Thoracic aorta (tissue), 2 donors: ENCODE data around the gene MAD1L1. TPM values are rescaled to one million over a fixed set of nuclear protein-coding genes. Genes with fewer than 3 reads are reported as not detected.

ENCODE experiments used
- ATAC-seq: fragments of 150-250 bp; one replicate; pipeline ENCODE4 v1.8.0; 2017; ENCODE audit warnings: low read depth; ENCODE audit not compliant: insufficient number of reproducible peaks, low FRiP score
- DNase-seq: peaks from one replicate; pipeline ENCODE4 v3.0.0-alpha.2; 2020; ENCODE audit warnings: low spot score
- H3K27ac ChIP-seq, 2 donors: fragments of 200-600 bp; sonication (generic); 1 replicate in 1 of 2; 2 replicates in 1 of 2; pipeline ENCODE4 v1.5.1; 2016; ENCODE audit warnings: mild to moderate bottlenecking in 2 of 2, moderate library complexity in 2 of 2
- H3K27me3 ChIP-seq: fragments of 200-600 bp; sonication (generic); replicated peaks from 2 replicates; pipeline ENCODE4 v1.6.0; 2016; ENCODE audit warnings: mild to moderate bottlenecking; ENCODE audit not compliant: insufficient read depth
- H3K36me3 ChIP-seq: fragments of 200-600 bp; sonication (generic); one replicate; pipeline ENCODE4 v1.5.1; 2016
- H3K4me1 ChIP-seq, 2 donors: fragments of 200-600 bp; sonication (generic); 1 replicate in 1 of 2; 2 replicates in 1 of 2; pipeline versions ENCODE4 v1.5.1 to v1.6.0; 2016; ENCODE audit warnings: low read depth in 2 of 2, mild to moderate bottlenecking in 1 of 2; ENCODE audit not compliant: control insufficient read depth in 1 of 2
- H3K4me3 ChIP-seq: fragments of 200-600 bp; sonication (generic); 2 replicates; pipeline ENCODE4 v1.5.1; 2016; ENCODE audit warnings: mild to moderate bottlenecking
- H3K9me3 ChIP-seq: fragments of 200-600 bp; sonication (generic); 2 replicates; pipeline ENCODE4 v1.5.1; 2016
- total RNA-seq, 2 donors: library from RNA; depleted of rRNA; stranded (reverse); fragments of >200 nt; gene quantifications; one replicate each; pipeline versions ENCODE4 v1.1.0 to v1.2.3, GENCODE V29; 2016
- TF ChIP-seq, protein P1 (sequence below): fragments of 200-600 bp; sonication (generic); IDR thresholded peaks from one replicate; pipeline ENCODE4 v1.5.1; 2019; ENCODE audit warnings: antibody characterized with exemption

The MAD1L1 gene
- total RNA-seq, 2 donors from 2014 or later, result 27.4 to 41.3 TPM

DNA sequence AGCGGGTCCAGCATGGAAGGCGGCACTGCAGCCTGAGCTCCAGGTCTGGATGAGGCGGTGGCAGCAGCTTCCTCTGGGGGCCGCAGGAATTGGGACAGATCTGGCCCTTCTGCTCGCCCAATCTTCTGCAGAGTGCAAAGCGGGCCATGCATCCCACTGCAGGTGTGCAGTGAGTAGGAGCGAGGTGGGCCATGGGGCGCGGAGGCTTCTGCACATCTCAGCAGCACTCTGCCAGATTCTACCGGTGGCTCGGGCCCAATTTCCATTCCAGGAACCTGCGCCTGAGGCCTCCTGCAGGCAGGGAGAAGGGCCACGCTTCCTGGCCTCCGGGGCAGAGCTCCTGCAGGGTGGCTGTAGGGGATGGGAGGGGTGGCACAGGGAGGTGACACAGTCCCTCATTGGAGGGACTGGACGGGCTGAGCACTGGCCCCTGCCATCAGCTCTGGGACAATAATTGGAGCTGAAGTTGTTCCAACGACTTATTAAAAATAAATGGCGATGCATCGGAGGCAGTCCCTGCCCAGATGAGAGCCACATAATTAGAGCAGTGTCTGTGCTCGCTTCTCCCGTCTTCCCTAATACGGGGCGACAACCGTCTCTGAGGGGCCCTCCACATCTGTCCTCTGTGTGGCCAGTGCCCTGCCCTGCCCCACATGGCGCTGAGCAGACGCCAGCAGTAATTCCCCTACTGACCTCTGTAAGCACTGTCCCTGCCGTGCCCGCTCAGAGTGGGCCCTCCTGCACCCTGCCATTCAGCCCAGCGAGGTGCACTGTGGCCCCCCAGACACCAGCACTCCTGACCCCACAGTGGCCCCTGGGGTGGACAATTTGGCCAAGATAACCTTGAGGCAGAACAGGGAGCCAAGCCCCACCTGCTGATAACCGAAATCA lies 365.1 kb downstream of the MAD1L1 start:
- H3K27ac ChIP-seq, result no peak overlapping the region
- ATAC-seq (no peak), DNase-seq (no peak)
- H3K36me3 ChIP-seq, result no peaks in the 10 kb centered on the region
- no peaks in the 10 kb centered on the region for H3K9me3 ChIP-seq
- TF ChIP-seq, protein P1, sequence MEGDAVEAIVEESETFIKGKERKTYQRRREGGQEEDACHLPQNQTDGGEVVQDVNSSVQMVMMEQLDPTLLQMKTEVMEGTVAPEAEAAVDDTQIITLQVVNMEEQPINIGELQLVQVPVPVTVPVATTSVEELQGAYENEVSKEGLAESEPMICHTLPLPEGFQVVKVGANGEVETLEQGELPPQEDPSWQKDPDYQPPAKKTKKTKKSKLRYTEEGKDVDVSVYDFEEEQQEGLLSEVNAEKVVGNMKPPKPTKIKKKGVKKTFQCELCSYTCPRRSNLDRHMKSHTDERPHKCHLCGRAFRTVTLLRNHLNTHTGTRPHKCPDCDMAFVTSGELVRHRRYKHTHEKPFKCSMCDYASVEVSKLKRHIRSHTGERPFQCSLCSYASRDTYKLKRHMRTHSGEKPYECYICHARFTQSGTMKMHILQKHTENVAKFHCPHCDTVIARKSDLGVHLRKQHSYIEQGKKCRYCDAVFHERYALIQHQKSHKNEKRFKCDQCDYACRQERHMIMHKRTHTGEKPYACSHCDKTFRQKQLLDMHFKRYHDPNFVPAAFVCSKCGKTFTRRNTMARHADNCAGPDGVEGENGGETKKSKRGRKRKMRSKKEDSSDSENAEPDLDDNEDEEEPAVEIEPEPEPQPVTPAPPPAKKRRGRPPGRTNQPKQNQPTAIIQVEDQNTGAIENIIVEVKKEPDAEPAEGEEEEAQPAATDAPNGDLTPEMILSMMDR, result no peak
- no peaks in the 10 kb centered on the region for H3K27me3 ChIP-seq
- H3K4me3 ChIP-seq, result no peak overlapping the region
- no peaks in the 10 kb centered on the region for H3K4me1 ChIP-seq

DNA sequence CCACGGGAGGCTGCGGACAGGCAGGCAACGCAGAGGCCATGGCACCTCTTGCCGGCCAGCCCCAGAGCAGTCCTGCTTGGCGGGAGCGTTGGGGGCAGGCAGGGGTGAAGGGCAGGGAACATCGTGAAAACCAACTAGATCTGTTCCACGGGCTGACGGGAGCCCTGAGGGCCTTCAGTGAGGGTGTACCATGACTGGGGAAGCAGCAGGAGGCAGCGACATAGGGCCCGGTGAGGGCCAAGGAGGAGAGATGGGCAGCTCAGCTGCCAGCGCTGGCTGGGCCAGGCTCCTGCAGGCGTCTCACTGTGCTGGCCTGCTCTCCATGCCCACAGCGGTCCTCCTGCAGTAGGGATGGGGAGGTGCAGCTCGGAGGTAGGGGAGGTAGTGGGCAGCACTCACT lies 366.1 kb downstream of the MAD1L1 start:
- Histone ChIP-seq H3K4me3 (no peak overlapping the region), H3K27ac (no peak overlapping the region), H3K36me3 (no peaks in the 10 kb centered on the region), H3K9me3 (no peaks in the 10 kb centered on the region), H3K27me3 (no peaks in the 10 kb centered on the region), H3K4me1 (no peaks in the 10 kb centered on the region)
- ATAC-seq, result no peak
- DNase-seq, result no peak
- TF ChIP-seq, protein P1, result no peak

DNA sequence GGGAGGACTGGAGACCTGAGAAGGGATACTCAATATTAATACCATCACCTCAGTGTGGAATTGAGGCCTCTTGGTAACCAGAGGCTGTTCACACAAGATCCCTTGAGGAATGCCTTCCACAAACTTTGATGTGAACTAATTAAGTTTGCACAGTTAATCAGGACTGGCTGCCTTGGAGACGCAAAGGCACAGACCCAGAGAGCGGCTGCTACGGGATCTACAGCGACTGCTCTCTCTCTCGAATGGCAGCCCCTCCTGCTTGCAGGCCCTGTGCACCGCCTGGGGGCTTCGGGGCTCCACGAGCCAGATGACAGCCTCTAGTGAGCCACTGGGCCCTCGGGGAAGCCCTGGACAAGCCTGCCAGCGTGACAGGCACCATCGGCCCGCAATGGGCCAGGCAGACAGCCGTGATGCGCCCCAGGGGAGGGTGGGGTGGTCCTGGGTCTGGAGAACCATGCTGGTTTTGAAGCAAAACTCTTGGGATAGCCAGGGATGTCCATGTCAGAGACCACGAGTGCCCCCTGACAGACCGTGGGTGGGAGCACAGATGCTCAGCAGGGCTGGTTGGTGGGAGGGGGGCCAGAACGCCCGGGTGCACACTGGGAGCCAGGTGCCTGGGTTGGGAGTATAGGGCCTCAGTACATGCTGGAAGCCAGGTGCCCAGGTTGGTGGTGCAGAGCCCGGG lies 367.0 kb downstream of the MAD1L1 start:
- ATAC-seq, result no peak
- no peak overlapping the region for H3K27ac ChIP-seq
- TF ChIP-seq, protein P1, result no peak
- H3K9me3 ChIP-seq, result no peaks in the 10 kb centered on the region
- no peak overlapping the region for H3K4me3 ChIP-seq
- no peaks in the 10 kb centered on the region for H3K27me3 ChIP-seq
- no peak for DNase-seq
- no peaks in the 10 kb centered on the region for H3K36me3 ChIP-seq
- H3K4me1 ChIP-seq, result no peaks in the 10 kb centered on the region

DNA sequence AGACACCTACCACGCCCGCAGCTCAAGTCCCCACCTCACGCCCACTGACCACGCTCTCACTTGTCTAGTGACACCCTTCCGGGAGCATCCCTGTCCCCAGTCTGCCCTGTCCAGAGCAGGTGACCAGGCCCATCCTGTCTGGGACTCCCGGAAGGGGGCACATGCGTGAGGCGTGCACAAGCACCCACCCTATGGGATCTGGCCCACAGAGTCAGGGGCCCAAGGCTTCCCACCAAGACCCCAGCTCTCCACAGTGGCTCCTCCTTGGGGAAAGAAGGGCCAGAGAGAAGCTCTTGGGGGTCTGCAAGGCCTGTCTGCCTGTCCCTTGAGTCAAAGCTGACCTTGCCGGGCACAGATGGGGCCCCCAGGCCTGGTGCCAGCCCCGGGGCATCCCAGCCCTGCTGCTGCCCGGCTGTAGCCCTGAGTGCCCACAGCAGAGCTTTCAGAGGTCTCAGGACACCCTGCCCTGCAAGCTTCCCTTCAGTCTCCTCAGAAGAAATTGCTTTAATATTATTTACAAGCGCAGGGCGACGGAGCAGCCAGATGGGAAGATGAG lies 367.7 kb downstream of the MAD1L1 start:
- ATAC-seq (no peak), DNase-seq (no peak)
- no peaks in the 10 kb centered on the region for H3K9me3 ChIP-seq
- no peaks in the 10 kb centered on the region for H3K27me3 ChIP-seq
- TF ChIP-seq, protein P1, result no peak
- no peak overlapping the region for H3K27ac ChIP-seq
- H3K4me3 ChIP-seq, result no peak overlapping the region
- no peaks in the 10 kb centered on the region for H3K4me1 ChIP-seq
- H3K36me3 ChIP-seq, result no peaks in the 10 kb centered on the region
